GM19025 (cell line): ENCODE data around the gene TLCD2.
"Not testable (repeated sequence)": the region's sequence is repeated elsewhere in the genome, so short reads cannot be mapped to it uniquely, and the experiment has no call there.

ENCODE experiments used
- ATAC-seq: cut with Tn5 transposase; IDR thresholded peaks from one replicate; pipeline ENCODE4 v1.9.1; 2021; ENCODE audit warnings: mild to moderate bottlenecking, low read depth, moderate library complexity; ENCODE audit not compliant: unreplicated experiment

TLCD2 gene

GRCh38 chr17:1709971-1710806 lies at the start of gene TLCD2:
Gene TLCD2 (minus strand): TSS chr17:1710377. CDS start chr17:1710242, 135 bp downstream.
- ATAC-seq = no peak

GRCh38 chr17:1759529-1759928 lies 49.4 kb upstream of the TLCD2 start:
- no peak for ATAC-seq

GRCh38 chr17:1758807-1759206 lies 48.6 kb upstream of the TLCD2 start:
- no peak for ATAC-seq

- no peak for ATAC-seq
These were observed 45.7 kb upstream of the TLCD2 start for GRCh38 chr17:1755827-1756262.

GRCh38 chr17:1755252-1755826 lies 45.2 kb upstream of the TLCD2 start:
- ATAC-seq = no peak

GRCh38 chr17:1754430-1755112 lies 44.4 kb upstream of the TLCD2 start:
- ATAC-seq = no peak

GRCh38 chr17:1753767-1754429 lies 43.7 kb upstream of the TLCD2 start:
- ATAC-seq = no peak

- ATAC-seq = no peak
These were observed 42.5 kb upstream of the TLCD2 start for GRCh38 chr17:1752425-1753262.

- ATAC-seq = no peak
These were observed 40.5 kb upstream of the TLCD2 start for GRCh38 chr17:1750628-1751027.

- no peak for ATAC-seq
These were observed 36.9 kb upstream of the TLCD2 start for GRCh38 chr17:1746975-1747543.

GRCh38 chr17:1745513-1746020 lies 35.4 kb upstream of the TLCD2 start:
- no peak for ATAC-seq

GRCh38 chr17:1744551-1745512 lies 34.7 kb upstream of the TLCD2 start:
- no peak for ATAC-seq

- ATAC-seq = no peak
These were observed 32.9 kb upstream of the TLCD2 start for GRCh38 chr17:1743088-1743439.

- no peak for ATAC-seq
These were observed 32.4 kb upstream of the TLCD2 start, which contains the start of gene SERPINF2 for GRCh38 chr17:1742371-1743087. Gene SERPINF2 (plus strand): TSS chr17:1742871. CDS start chr17:1744996, 2,125 bp downstream.

GRCh38 chr17:1741899-1742298 lies 31.7 kb upstream of the TLCD2 start:
- not testable (repeated sequence) for ATAC-seq

GRCh38 chr17:1737531-1738291 lies 27.5 kb upstream of the TLCD2 start:
- no peak for ATAC-seq
